Urinary bladder (tissue), 4 donors: ENCODE data around the gene ADARB2. TPM values are rescaled to one million over a fixed set of nuclear protein-coding genes. Genes with fewer than 3 reads are reported as not detected.

Experiments used
- DNase-seq: peaks from one replicate; pipeline ENCODE4 v3.0.0-alpha.2; 2015; ENCODE audit errors: extremely low spot score
- H3K27ac ChIP-seq: one replicate; pipeline ENCODE4 v1.5.1; 2013; ENCODE audit warnings: low read depth, mild to moderate bottlenecking, moderate library complexity
- H3K36me3 ChIP-seq: one replicate; pipeline ENCODE4 v1.6.1; 2013; ENCODE audit warnings: mild to moderate bottlenecking, moderate library complexity; ENCODE audit not compliant: insufficient read depth
- H3K4me1 ChIP-seq: one replicate; pipeline ENCODE4 v1.6.1; 2013; ENCODE audit warnings: mild to moderate bottlenecking, moderate library complexity; ENCODE audit not compliant: insufficient read depth
- H3K4me3 ChIP-seq: one replicate; pipeline ENCODE4 v1.5.1; 2013; ENCODE audit warnings: low read depth, low read length
- WGBS: extraction: QIAGEN DNeasy Blood & Tissue Kit; methylation state at CpG from one replicate; pipeline ENCODE4 v1.1.7; 2013; 5-methylcytosine and 5-hydroxymethylcytosine counted together
- polyA plus RNA-seq: library from polyadenylated mRNA; stranded (reverse); fragments of 200-250 nt; gene quantifications from one replicate; pipeline ENCODE4 v1.2.3, GENCODE V29; 2013
- total RNA-seq: library from RNA; depleted of rRNA; stranded (reverse); fragments of >200 nt; gene quantifications from one replicate; pipeline ENCODE4 v1.2.3, GENCODE V29; 2014
- donor health status: healthy with polysubstance abuse.
- donor health status: healthy.

The ADARB2 gene
- total and polyA plus RNA-seq, 2 donors: 0.26 to 1.0 TPM

DNA sequence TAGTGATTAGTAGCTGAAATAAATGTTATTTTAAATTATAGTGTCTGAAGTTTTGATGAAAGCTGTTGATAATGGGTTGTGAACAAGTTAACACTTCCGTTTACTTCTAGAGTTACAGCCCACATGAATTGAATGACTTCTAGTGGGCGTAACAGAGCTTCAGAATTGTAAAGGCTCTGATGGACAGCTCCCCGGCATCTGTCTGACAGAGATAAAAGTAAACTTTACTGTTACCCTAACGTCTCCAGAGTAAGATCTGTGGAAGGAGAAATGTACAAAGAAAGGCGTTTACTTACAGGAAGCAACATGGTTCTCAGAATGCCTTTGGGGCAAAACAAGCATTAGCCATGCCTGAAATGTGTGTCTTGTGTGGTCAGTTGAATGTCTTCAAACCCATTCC lies 124.4 kb downstream of the ADARB2 start:
- no peak for DNase-seq
- no peak overlapping the region for H3K4me3 ChIP-seq
- no peaks in the 10 kb centered on the region for H3K36me3 ChIP-seq
- H3K4me1 ChIP-seq: no peaks in the 10 kb centered on the region
- 40% methylated on average over 5 of the region's 5 CpGs for WGBS
- H3K27ac ChIP-seq: no peak overlapping the region

- no peaks in the 10 kb centered on the region for H3K36me3 ChIP-seq
- no peaks in the 10 kb centered on the region for H3K4me1 ChIP-seq
- 71% methylated on average over 21 of the region's 21 CpGs for WGBS
- DNase-seq: no peak
- H3K27ac ChIP-seq: no peak overlapping the region
- no peak overlapping the region for H3K4me3 ChIP-seq
These were observed 125.3 kb downstream of the ADARB2 start for GRCh38 chr10:1611936-1612550.

DNA sequence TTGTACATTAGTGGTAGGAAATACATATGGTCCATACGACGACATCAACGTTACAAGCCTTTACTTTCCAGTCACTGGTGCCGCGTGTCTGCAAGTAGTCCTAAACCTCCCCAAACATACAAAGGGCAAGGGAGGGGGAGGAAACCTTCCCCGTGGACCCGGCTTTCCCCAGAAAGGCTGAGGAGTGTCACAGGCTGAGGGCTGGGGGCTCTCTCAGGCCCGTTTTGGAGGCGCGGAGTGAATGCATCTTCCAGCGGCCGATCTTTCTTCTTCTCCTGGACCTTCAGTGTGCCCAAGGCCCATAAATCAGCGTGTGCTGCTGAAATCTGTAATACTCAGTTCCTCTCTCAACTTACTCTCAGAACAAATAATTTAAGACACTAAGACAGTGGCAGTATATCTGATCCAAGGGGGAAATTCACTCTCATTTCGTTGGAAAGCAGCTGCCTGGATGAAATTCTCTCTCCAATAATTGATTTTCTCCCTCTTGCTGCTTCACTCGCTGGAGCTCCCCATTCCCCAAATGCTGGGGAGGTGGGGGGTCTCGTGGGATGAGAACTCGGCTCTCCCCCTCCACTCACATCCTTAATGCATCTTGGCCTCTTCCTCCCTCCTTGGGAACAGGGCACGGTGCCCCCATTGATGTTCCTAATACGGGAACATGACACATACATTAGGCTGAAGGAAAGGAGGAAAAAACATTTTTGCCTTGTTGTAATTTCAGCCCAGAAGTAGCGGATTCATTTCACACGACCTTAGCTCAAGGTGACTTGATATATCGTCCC lies 126.1 kb downstream of the ADARB2 start:
- Histone ChIP-seq H3K27ac (no peak overlapping the region), H3K4me1 (no peaks in the 10 kb centered on the region), H3K36me3 (no peaks in the 10 kb centered on the region), H3K4me3 (no peak overlapping the region)
- 68% methylated on average over 22 of the region's 22 CpGs for WGBS
- DNase-seq: no peak

DNA sequence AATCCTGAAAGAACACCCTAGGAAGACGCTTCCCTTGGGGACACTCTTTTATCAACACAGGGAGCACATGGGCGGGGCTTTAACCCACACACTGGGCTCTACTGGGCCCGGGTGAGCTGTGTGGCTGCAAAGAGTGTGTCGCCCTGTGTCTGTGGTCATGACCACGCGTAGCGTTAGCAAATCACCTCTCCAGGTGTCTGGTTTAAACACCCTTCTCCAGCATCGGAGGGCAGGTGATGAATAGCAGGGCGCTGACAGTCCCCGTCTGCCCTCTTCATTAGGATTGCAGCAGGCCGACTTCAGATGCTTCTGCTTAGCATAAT lies 127.7 kb downstream of the ADARB2 start:
- WGBS: 71% methylated on average over 11 of the region's 11 CpGs
- DNase-seq: no peak
- no peak overlapping the region for H3K27ac ChIP-seq
- H3K4me1 ChIP-seq: no peaks in the 10 kb centered on the region
- H3K4me3 ChIP-seq: no peak overlapping the region
- H3K36me3 ChIP-seq: no peaks in the 10 kb centered on the region

DNA sequence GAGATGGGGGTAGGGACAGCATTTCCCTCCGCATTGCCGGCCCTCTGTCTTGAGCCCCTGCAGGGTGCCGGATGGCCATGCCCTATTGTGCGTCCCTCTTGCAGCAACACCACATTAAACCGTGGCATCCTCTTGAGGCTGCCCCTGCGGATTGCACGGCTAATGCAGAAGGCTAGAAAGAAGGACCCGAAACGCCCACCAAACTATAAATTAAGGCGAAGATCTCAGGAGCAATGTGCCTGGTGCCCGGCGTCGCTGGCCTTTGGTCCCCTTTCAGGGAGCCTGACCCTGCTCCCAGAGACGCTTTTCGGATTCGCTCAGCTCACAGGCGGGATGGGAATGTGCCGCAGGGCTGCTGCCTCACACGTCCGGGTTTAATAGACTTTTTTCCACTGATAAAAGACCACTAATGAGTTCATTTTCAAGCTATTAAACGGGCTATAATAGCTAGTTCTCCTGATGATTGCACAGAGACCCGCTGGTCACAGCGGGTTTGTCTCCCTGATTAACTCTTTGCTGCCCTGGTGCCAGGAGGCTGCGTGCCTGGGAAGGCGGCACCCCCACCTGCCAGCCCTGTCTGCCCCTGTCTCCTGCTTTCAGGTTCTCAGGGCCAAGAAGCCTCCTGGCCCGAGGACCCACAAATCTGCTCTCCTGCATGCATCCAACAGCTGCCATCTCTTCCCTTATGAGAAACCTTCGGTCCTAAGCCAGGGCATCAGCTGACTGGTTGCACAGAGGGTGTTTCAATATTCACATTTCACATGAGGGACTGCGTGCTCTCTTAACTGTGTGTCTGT lies 128.3 kb downstream of the ADARB2 start:
- no peak for DNase-seq
- no peak overlapping the region for H3K4me3 ChIP-seq
- 23% methylated on average over 28 of the region's 28 CpGs for WGBS

GRCh38 chr10:1608408-1608807 lies 128.9 kb downstream of the ADARB2 start:
- WGBS: 58% methylated on average over 3 of the region's 3 CpGs
- Histone ChIP-seq H3K36me3 (no peaks in the 10 kb centered on the region), H3K4me1 (no peaks in the 10 kb centered on the region), H3K4me3 (no peak overlapping the region), H3K27ac (no peak overlapping the region)
- DNase-seq: no peak

More for the DNA sequence above, 128.3 kb downstream of the ADARB2 start:
- no peak overlapping the region for H3K27ac ChIP-seq
- no peaks in the 10 kb centered on the region for H3K4me1 ChIP-seq
- no peaks in the 10 kb centered on the region for H3K36me3 ChIP-seq

- Histone ChIP-seq H3K4me1 (no peaks in the 10 kb centered on the region), H3K4me3 (no peak overlapping the region), H3K27ac (no peak overlapping the region), H3K36me3 (no peaks in the 10 kb centered on the region)
- WGBS: 92% methylated on average over 14 of the region's 14 CpGs
- no peak for DNase-seq
These were observed 129.9 kb downstream of the ADARB2 start for GRCh38 chr10:1607466-1607865.

GRCh38 chr10:1605999-1606940 lies 131.1 kb downstream of the ADARB2 start:
- no peak overlapping the region for H3K4me3 ChIP-seq
- 76% methylated on average over 14 of the region's 14 CpGs for WGBS
- no peak overlapping the region for H3K27ac ChIP-seq
- no peaks in the 10 kb centered on the region for H3K36me3 ChIP-seq
- H3K4me1 ChIP-seq: no peaks in the 10 kb centered on the region
- DNase-seq: no peak

DNA sequence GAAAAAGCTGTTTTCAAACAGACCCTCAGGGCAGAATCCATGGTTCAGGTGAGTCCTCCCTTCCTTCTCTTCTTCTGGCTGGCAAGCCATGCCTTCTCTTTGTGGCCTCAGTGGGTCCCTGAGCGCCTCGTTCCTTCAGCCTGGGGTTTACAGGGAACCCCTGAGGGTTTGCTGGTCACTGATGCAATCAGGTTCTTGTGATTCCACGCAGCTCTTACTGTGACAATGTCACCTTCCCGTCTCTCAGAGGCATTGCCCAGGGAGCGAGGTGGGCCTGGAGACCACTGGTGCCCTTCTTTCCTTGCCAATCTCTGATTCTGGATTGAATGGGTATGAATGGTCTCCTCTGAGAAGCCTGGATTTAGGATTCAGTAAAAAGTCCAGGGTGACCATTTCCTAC lies 132.2 kb downstream of the ADARB2 start:
- Histone ChIP-seq H3K36me3 (no peaks in the 10 kb centered on the region), H3K4me3 (no peak overlapping the region), H3K4me1 (no peaks in the 10 kb centered on the region), H3K27ac (no peak overlapping the region)
- DNase-seq: no peak
- WGBS: 90% methylated on average over 5 of the region's 5 CpGs

- no peaks in the 10 kb centered on the region for H3K4me1 ChIP-seq
- H3K36me3 ChIP-seq: no peaks in the 10 kb centered on the region
- 18% methylated on average over 7 of the region's 7 CpGs for WGBS
- DNase-seq: no peak
- no peak overlapping the region for H3K27ac ChIP-seq
- H3K4me3 ChIP-seq: no peak overlapping the region
These were observed 133.1 kb downstream of the ADARB2 start for GRCh38 chr10:1604246-1604645.

DNA sequence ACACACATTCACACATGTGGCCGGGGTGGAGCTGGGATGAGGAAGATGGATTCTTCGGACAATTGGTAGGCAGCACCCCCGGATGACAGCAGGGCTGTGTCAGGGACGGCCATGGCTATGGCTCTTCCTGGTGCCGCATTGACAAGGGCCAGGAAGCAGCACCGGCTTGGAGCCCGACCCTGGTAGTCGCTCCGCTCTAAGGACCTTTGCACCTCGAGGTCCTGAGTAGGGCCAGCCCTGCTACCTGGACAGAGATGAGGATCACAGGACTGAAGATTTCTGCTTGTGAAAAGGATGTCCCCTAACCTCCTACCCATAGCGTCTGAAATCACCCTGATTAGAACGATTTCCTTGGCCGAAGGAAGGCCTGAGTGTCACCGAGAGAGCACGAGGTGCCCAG lies 134.1 kb downstream of the ADARB2 start:
- 81% methylated on average over 15 of the region's 15 CpGs for WGBS

DNA sequence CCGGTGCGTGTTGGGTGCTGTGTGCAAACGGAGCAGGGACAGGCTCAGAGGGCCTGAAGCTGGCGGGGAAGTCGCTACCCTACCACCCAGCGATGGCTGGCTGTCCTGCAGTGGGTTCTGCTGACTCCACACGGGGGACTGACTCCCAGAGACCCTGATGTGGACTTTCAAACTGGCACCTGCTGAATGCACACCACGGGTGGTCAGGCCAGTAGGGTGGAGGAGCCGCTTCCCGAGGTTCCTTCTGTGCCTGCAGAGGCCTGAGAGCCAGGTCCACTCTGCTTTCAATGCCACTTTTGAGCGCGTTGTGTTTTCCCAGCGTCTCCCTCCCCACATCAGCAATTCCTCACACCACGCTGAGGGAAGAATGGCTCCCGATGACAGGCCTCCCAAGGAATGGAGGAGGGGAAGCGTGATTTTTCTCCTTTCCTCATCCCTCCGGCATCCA lies 135.3 kb downstream of the ADARB2 start:
- 87% methylated on average over 17 of the region's 17 CpGs for WGBS
- no peak overlapping the region for H3K27ac ChIP-seq
- H3K36me3 ChIP-seq: no peaks in the 10 kb centered on the region
- no peaks in the 10 kb centered on the region for H3K4me1 ChIP-seq
- no peak overlapping the region for H3K4me3 ChIP-seq
- DNase-seq: no peak

More for the DNA sequence above, 134.1 kb downstream of the ADARB2 start:
- DNase-seq: no peak
- no peak overlapping the region for H3K27ac ChIP-seq
- no peaks in the 10 kb centered on the region for H3K36me3 ChIP-seq
- no peak overlapping the region for H3K4me3 ChIP-seq
- H3K4me1 ChIP-seq: no peaks in the 10 kb centered on the region

DNA sequence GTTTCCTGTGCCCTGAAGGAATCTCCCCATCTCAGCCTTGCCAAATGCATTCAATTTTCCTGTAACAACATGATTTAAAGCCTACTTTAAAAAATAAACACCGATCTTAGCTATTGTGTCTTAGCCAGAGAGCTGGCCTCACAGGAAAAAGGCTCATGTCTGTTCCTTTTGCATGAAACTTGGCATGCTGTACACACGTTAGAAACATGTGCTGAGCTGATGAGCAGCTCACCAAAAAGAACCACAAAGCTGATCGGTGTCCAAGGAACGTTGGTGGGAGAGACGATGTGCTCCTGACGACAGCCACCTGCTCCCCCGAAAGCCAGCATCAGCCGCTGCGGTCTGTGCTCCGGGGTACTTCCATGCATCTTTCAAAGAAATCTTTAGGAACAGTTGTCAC lies 135.9 kb downstream of the ADARB2 start:
- 23% methylated on average over 10 of the region's 10 CpGs for WGBS
- no peak overlapping the region for H3K27ac ChIP-seq
- H3K36me3 ChIP-seq: no peaks in the 10 kb centered on the region
- no peak overlapping the region for H3K4me3 ChIP-seq
- peak; percentile 15 for DNase-seq
- no peaks in the 10 kb centered on the region for H3K4me1 ChIP-seq
